Measurements from ENCODE around the gene RABGGTB.
"Not testable (repeated sequence)": the region's sequence is repeated elsewhere in the genome, so short reads cannot be mapped to it uniquely, and the experiment has no call there.

RABGGTB gene

GRCh38 chr1:75771978-75772377 lies 14.1 kb upstream of the RABGGTB start:
- H3K27ac ChIP-seq (ENCODE audit: insufficient read depth, low read length, poor library complexity, severe bottlenecking), result no peak overlapping the region
- H3K36me3 ChIP-seq (ENCODE audit: control insufficient read depth, insufficient read depth, low read length), result no peaks in the 10 kb centered on the region
- no peaks in the 10 kb centered on the region for H3K9me3 ChIP-seq (ENCODE audit: control insufficient read depth, low read length)
- no peaks in the 10 kb centered on the region for H3K27me3 ChIP-seq (replicated peaks; ENCODE audit: control insufficient read depth, insufficient read depth, low read length, poor library complexity, severe bottlenecking)
- H3K4me3 ChIP-seq (ENCODE audit: insufficient read depth, low read depth, low read length, poor library complexity, severe bottlenecking), result no peak overlapping the region
- no peak for DNase-seq
- H3K4me1 ChIP-seq (ENCODE audit: control insufficient read depth, insufficient read depth, low read length, poor library complexity, severe bottlenecking), result no peaks in the 10 kb centered on the region

DNA sequence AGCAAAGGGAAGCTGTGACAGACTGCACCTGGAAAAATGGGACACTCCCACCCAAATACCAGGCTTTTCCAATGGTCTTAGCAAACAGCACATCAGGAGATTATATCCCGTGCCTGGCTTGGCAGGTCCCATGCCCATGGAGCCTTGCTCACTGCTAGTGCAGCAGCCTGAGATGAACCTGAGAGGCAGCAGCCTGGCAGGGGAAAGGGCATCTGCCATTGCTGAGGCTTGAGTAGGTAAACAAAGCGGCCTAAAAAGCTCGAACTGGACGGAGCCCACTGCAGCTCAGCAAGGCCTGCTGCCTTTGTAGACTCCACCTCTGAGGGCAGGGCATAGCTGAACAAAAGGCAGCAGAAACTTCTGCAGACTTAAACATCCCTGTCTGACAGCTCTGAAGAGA lies 8.2 kb upstream of the RABGGTB start:
- not testable (repeated sequence) for H3K4me1 ChIP-seq (ENCODE audit: control insufficient read depth, insufficient read depth, low read length, poor library complexity, severe bottlenecking); H3K9me3 ChIP-seq (ENCODE audit: control insufficient read depth, low read length); H3K27me3 ChIP-seq (replicated peaks; ENCODE audit: control insufficient read depth, insufficient read depth, low read length, poor library complexity, severe bottlenecking); H3K27ac ChIP-seq (ENCODE audit: insufficient read depth, low read length, poor library complexity, severe bottlenecking); H3K4me3 ChIP-seq (ENCODE audit: insufficient read depth, low read depth, low read length, poor library complexity, severe bottlenecking); DNase-seq; H3K36me3 ChIP-seq (ENCODE audit: control insufficient read depth, insufficient read depth, low read length)

DNA sequence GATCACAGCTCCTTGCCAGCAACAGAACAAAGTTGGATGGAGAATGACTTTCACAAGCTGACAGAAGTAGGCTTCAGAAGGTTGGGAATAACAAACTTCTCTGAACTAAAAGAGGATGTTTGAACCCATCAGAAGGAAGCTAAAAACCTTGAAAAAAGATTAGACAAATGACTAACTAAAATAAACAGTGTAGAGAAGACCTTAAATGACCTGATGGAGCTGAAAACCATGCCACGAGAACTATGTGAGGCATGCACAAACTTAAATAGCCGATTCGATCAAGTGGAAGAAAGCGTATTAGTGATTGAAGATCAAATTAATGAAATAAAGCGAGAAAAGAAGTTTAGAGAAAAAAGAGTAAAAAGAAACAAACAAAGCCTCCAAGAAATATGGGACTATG lies 7.4 kb upstream of the RABGGTB start:
- not testable (repeated sequence) for H3K9me3 ChIP-seq (ENCODE audit: control insufficient read depth, low read length); DNase-seq; H3K27ac ChIP-seq (ENCODE audit: insufficient read depth, low read length, poor library complexity, severe bottlenecking); H3K27me3 ChIP-seq (replicated peaks; ENCODE audit: control insufficient read depth, insufficient read depth, low read length, poor library complexity, severe bottlenecking); H3K4me3 ChIP-seq (ENCODE audit: insufficient read depth, low read depth, low read length, poor library complexity, severe bottlenecking); H3K36me3 ChIP-seq (ENCODE audit: control insufficient read depth, insufficient read depth, low read length); H3K4me1 ChIP-seq (ENCODE audit: control insufficient read depth, insufficient read depth, low read length, poor library complexity, severe bottlenecking)

DNA sequence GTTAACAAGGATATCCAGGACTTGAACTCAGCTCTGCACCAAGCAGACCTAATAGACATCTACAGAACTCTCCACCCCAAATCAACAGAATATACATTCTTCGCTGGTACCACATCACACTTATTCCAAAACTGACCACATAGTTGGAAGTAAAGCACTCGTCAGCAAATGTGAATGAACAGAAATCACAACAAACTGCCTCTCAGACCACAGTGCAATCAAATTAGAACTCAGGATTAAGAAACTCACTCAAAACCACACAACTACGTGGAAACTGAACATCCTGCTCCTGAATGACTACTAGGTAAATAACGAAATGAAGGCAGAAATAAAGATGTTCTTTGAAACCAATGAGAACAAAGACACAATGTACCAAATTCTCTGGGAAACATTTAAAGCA lies 5.9 kb upstream of the RABGGTB start:
- H3K36me3 ChIP-seq (ENCODE audit: control insufficient read depth, insufficient read depth, low read length); H3K27me3 ChIP-seq (replicated peaks; ENCODE audit: control insufficient read depth, insufficient read depth, low read length, poor library complexity, severe bottlenecking); H3K9me3 ChIP-seq (ENCODE audit: control insufficient read depth, low read length); DNase-seq; H3K27ac ChIP-seq (ENCODE audit: insufficient read depth, low read length, poor library complexity, severe bottlenecking); H3K4me1 ChIP-seq (ENCODE audit: control insufficient read depth, insufficient read depth, low read length, poor library complexity, severe bottlenecking); H3K4me3 ChIP-seq (ENCODE audit: insufficient read depth, low read depth, low read length, poor library complexity, severe bottlenecking): not testable (repeated sequence)

GRCh38 chr1:75783920-75784319 lies 2.1 kb upstream of the RABGGTB start:
- not testable (repeated sequence) for H3K27me3 ChIP-seq (replicated peaks; ENCODE audit: control insufficient read depth, insufficient read depth, low read length, poor library complexity, severe bottlenecking); H3K36me3 ChIP-seq (ENCODE audit: control insufficient read depth, insufficient read depth, low read length); H3K27ac ChIP-seq (ENCODE audit: insufficient read depth, low read length, poor library complexity, severe bottlenecking); DNase-seq; H3K4me3 ChIP-seq (ENCODE audit: insufficient read depth, low read depth, low read length, poor library complexity, severe bottlenecking); H3K9me3 ChIP-seq (ENCODE audit: control insufficient read depth, low read length)
- peaks cover 11% of the 10 kb centered on the region for H3K4me1 ChIP-seq (ENCODE audit: control insufficient read depth, insufficient read depth, low read length, poor library complexity, severe bottlenecking)

DNA sequence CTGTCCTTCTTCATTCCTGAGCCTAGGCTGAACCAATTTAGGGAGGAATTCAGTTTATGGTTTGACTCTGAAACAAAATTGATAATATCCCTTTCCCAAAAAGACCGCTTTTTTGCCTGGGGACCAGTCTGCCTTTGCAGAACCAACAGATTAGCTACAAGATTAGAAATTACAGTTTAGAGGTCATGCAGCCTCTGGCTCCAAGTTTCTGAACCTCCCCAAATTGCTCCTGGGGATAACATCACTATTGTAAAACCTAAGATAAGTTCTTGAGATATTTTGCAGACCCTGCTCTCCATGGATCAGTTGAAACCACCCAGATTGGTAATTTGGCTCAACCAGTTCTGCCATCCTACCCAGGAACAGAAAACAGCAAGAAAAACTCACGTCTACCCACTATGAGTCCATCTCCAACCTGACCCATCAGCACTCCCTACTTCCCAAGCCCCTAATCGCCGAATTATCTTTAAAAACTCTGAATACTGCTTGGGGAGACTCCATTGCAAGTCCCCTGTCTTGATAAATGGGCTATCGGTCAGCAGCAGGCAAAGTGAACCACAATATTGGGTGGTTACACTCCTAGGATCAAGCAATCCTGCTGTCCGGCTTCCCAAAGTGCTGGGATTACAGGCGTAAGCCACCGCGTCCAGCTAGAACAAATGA lies 605 bp upstream of the RABGGTB start:
- DNase-seq, result no peak
- H3K9me3 ChIP-seq (ENCODE audit: control insufficient read depth, low read length), result no peaks in the 10 kb centered on the region
- H3K27me3 ChIP-seq (replicated peaks; ENCODE audit: control insufficient read depth, insufficient read depth, low read length, poor library complexity, severe bottlenecking), result no peaks in the 10 kb centered on the region
- peaks cover 19% of the 10 kb centered on the region for H3K4me1 ChIP-seq (ENCODE audit: control insufficient read depth, insufficient read depth, low read length, poor library complexity, severe bottlenecking)
- H3K4me3 ChIP-seq (ENCODE audit: insufficient read depth, low read depth, low read length, poor library complexity, severe bottlenecking), result peak overlapping the region; percentile 63
- peaks cover 5% of the 10 kb centered on the region for H3K36me3 ChIP-seq (ENCODE audit: control insufficient read depth, insufficient read depth, low read length)
- H3K27ac ChIP-seq (ENCODE audit: insufficient read depth, low read length, poor library complexity, severe bottlenecking), result peak overlapping the region; percentile 76

DNA sequence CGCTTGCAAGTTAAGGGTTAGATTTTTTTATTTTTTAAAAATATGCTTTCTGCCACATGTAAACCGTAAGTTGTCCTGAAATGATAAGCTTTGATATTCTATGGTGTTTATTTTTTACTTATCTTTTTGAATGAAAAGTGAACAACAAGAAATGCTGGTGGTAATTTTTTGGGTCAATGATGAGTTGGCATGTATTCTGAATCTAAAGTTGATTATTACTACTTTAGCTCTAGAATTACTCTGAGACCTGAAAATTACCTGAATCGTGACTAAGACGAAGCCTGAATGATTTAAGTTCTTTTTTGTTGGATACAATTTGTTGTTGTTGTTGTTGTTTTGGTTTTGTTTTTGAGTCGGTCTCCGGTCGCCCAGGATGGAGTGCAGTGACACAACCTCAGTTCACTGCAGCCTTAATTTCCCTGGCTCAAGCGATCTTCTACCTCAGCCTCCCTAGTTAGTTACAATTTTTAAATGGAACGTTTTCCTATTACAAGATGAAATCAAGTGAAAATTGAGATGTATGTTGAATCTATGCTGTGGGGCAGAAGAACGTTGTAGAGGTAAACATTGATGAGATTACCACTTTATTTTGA lies 941 bp downstream of the RABGGTB start:
- Histone ChIP-seq H3K27me3 (replicated peaks; ENCODE audit: control insufficient read depth, insufficient read depth, low read length, poor library complexity, severe bottlenecking) (no peaks in the 10 kb centered on the region), H3K27ac (ENCODE audit: insufficient read depth, low read length, poor library complexity, severe bottlenecking) (peak overlapping the region; percentile 76), H3K4me1 (ENCODE audit: control insufficient read depth, insufficient read depth, low read length, poor library complexity, severe bottlenecking) (peaks cover 25% of the 10 kb centered on the region), H3K9me3 (ENCODE audit: control insufficient read depth, low read length) (no peaks in the 10 kb centered on the region), H3K36me3 (ENCODE audit: control insufficient read depth, insufficient read depth, low read length) (peaks cover 14% of the 10 kb centered on the region), H3K4me3 (ENCODE audit: insufficient read depth, low read depth, low read length, poor library complexity, severe bottlenecking) (peak overlapping the region; percentile 63)
- DNase-seq, result no peak

- Histone ChIP-seq H3K27me3 (replicated peaks; ENCODE audit: control insufficient read depth, insufficient read depth, low read length, poor library complexity, severe bottlenecking) (no peaks in the 10 kb centered on the region), H3K4me1 (ENCODE audit: control insufficient read depth, insufficient read depth, low read length, poor library complexity, severe bottlenecking) (peaks cover 25% of the 10 kb centered on the region), H3K4me3 (ENCODE audit: insufficient read depth, low read depth, low read length, poor library complexity, severe bottlenecking) (peak overlapping the region; percentile 63), H3K36me3 (ENCODE audit: control insufficient read depth, insufficient read depth, low read length) (peaks cover 19% of the 10 kb centered on the region), H3K27ac (ENCODE audit: insufficient read depth, low read length, poor library complexity, severe bottlenecking) (peak overlapping the region; percentile 76), H3K9me3 (ENCODE audit: control insufficient read depth, low read length) (no peaks in the 10 kb centered on the region)
- DNase-seq, result no peak
Observed at GRCh38 chr1:75787524-75787923, 1.5 kb downstream of the RABGGTB start.

DNA sequence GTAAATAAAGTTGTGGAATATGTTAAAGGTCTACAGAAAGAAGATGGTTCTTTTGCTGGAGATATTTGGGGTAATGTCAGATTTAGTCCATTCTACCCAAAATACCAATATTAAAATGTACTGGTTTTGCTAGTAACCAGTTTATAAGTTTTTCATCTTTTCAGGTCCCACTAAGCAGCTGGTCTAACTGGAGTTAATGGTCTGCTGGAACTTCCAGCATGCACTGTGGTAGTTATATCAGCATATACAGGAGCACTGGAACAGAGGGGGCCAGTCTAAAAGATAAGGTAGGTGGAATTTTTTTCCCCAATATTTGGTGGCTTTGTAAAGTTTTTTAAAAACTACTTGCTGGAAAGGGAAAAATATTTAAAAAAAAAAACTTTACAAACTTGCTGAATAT lies 3.9 kb downstream of the RABGGTB start:
- H3K27ac ChIP-seq (ENCODE audit: insufficient read depth, low read length, poor library complexity, severe bottlenecking), result peak overlapping the region; percentile 43
- H3K4me3 ChIP-seq (ENCODE audit: insufficient read depth, low read depth, low read length, poor library complexity, severe bottlenecking), result peak overlapping the region; percentile 2
- H3K9me3 ChIP-seq (ENCODE audit: control insufficient read depth, low read length), result no peaks in the 10 kb centered on the region
- H3K36me3 ChIP-seq (ENCODE audit: control insufficient read depth, insufficient read depth, low read length), result peaks cover 40% of the 10 kb centered on the region
- no peaks in the 10 kb centered on the region for H3K27me3 ChIP-seq (replicated peaks; ENCODE audit: control insufficient read depth, insufficient read depth, low read length, poor library complexity, severe bottlenecking)
- no peak for DNase-seq
- H3K4me1 ChIP-seq (ENCODE audit: control insufficient read depth, insufficient read depth, low read length, poor library complexity, severe bottlenecking), result peaks cover 25% of the 10 kb centered on the region

DNA sequence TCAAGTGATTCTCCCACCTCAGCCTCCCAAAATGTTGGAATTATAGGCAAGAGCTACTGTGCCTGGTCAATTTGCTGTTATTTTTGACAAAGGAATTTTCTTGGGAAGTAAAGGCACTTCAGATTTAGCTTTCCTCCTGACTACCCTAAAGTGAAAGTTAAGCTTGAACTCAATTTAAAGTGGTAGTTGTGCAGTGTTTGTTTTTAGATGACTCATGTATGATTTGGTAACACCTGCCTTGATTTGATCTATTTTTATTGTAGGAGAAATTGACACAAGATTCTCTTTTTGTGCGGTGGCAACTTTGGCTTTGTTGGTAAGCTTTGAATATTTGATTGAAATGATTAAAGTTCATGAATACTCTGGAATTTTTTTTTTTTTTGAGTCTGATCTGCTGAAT lies 5.0 kb downstream of the RABGGTB start:
- Histone ChIP-seq H3K4me1 (ENCODE audit: control insufficient read depth, insufficient read depth, low read length, poor library complexity, severe bottlenecking) (peaks cover 20% of the 10 kb centered on the region), H3K4me3 (ENCODE audit: insufficient read depth, low read depth, low read length, poor library complexity, severe bottlenecking) (peak overlapping the region; percentile 22), H3K36me3 (ENCODE audit: control insufficient read depth, insufficient read depth, low read length) (peaks cover 49% of the 10 kb centered on the region), H3K27ac (ENCODE audit: insufficient read depth, low read length, poor library complexity, severe bottlenecking) (peak overlapping the region; percentile 43), H3K9me3 (ENCODE audit: control insufficient read depth, low read length) (no peaks in the 10 kb centered on the region), H3K27me3 (replicated peaks; ENCODE audit: control insufficient read depth, insufficient read depth, low read length, poor library complexity, severe bottlenecking) (no peaks in the 10 kb centered on the region)
- DNase-seq, result no peak

Measured in effector memory CD4-positive, alpha-beta T cell (primary cell).